Astrocyte (in vitro differentiated cells and primary cell): ENCODE results near the gene MED15. TPM values are rescaled to one million over a fixed set of nuclear protein-coding genes. Genes with fewer than 3 reads are reported as not detected.

Experiments
- DNase-seq: peaks from one replicate; pipeline ENCODE4 v3.0.0-alpha.2; 2010; ENCODE audit warnings: low read depth
- FAIRE-seq: peaks from 2 replicates; lab custom pipeline; 2011; peaks lifted over from hg19 to GRCh38; lab: Jason Lieb, UNC
- H2AFZ ChIP-seq: 2 replicates; pipeline ENCODE4 v1.6.0; 2012; ENCODE audit warnings: low read depth, low read length, inconsistent platforms
- H3K27ac ChIP-seq: 2 replicates; pipeline ENCODE4 v1.5.1; 2011; ENCODE audit warnings: low read depth, low read length, inconsistent platforms
- H3K27me3 ChIP-seq: 2 replicates; pipeline ENCODE4 v1.6.0; 2011; ENCODE audit warnings: low read length, inconsistent platforms; ENCODE audit not compliant: insufficient read depth
- H3K36me3 ChIP-seq: 2 replicates; pipeline ENCODE4 v1.5.1; 2011; ENCODE audit warnings: low read length, inconsistent platforms; ENCODE audit not compliant: insufficient read depth
- H3K4me1 ChIP-seq: 2 replicates; pipeline ENCODE4 v1.5.1; 2011; ENCODE audit warnings: low read length, inconsistent platforms; ENCODE audit not compliant: insufficient read depth
- H3K4me2 ChIP-seq: 2 replicates; pipeline ENCODE4 v1.6.0; 2012; ENCODE audit warnings: low read length, inconsistent platforms
- H3K4me3 ChIP-seq: 2 replicates; pipeline ENCODE4 v1.5.1; 2011; ENCODE audit warnings: low read depth, mild to moderate bottlenecking, low read length, inconsistent platforms; ENCODE audit not compliant: insufficient read depth
- H3K79me2 ChIP-seq: 2 replicates; pipeline ENCODE4 v1.6.0; 2012; ENCODE audit warnings: mild to moderate bottlenecking, low read length, inconsistent platforms; ENCODE audit not compliant: insufficient read depth
- H3K9ac ChIP-seq: 2 replicates; pipeline ENCODE4 v1.6.0; 2012; ENCODE audit warnings: mild to moderate bottlenecking, low read length, inconsistent platforms
- H3K9me3 ChIP-seq: 2 replicates; pipeline ENCODE4 v1.5.1; 2012; ENCODE audit warnings: low read depth, mild to moderate bottlenecking, low read length, inconsistent platforms; ENCODE audit not compliant: insufficient read depth
- H4K20me1 ChIP-seq: 2 replicates; pipeline ENCODE4 v1.6.0; 2012; ENCODE audit warnings: low read length, inconsistent platforms; ENCODE audit not compliant: insufficient read depth
- H3K27ac Mint-ChIP-seq: one replicate; pipeline ENCODE4 v1.8.0; 2021; ENCODE audit warnings: mild to moderate bottlenecking, mixed read lengths; ENCODE audit not compliant: unreplicated experiment
- H3K27me3 Mint-ChIP-seq: one replicate; pipeline ENCODE4 v1.8.0; 2021; ENCODE audit warnings: low read depth, mixed read lengths; ENCODE audit not compliant: unreplicated experiment
- H3K36me3 Mint-ChIP-seq: one replicate; pipeline ENCODE4 v1.8.0; 2021; ENCODE audit warnings: low read depth, mixed read lengths; ENCODE audit not compliant: unreplicated experiment
- H3K4me1 Mint-ChIP-seq: one replicate; pipeline ENCODE4 v1.8.0; 2021; ENCODE audit warnings: low read depth, mixed read lengths; ENCODE audit not compliant: unreplicated experiment
- H3K4me3 Mint-ChIP-seq: one replicate; pipeline ENCODE4 v1.8.0; 2021; ENCODE audit warnings: mild to moderate bottlenecking, moderate library complexity, mixed read lengths; ENCODE audit not compliant: unreplicated experiment
- H3K9me3 Mint-ChIP-seq: one replicate; pipeline ENCODE4 v1.8.0; 2021; ENCODE audit warnings: mild to moderate bottlenecking, mixed read lengths; ENCODE audit not compliant: unreplicated experiment
- EZH2 ChIP-seq: IDR thresholded peaks from 2 replicates; pipeline ENCODE4 v1.6.1; 2012; ENCODE audit warnings: mild to moderate bottlenecking, low read length, inconsistent platforms; ENCODE audit not compliant: insufficient read depth
- total RNA-seq: library from RNA; stranded (reverse); gene quantifications from 2 replicates; pipeline ENCODE4 v1.2.1, GENCODE V29; 2021
- TF ChIP-seq, protein P1 (sequence below): IDR thresholded peaks from 2 replicates; pipeline ENCODE4 v1.5.1; 2011; ENCODE audit warnings: low read depth, mild to moderate bottlenecking, inconsistent platforms, low read length, moderate library complexity; ENCODE audit not compliant: insufficient read depth

The MED15 gene
- total RNA-seq, 1 donor from 2014 or later = 153 TPM

DNA sequence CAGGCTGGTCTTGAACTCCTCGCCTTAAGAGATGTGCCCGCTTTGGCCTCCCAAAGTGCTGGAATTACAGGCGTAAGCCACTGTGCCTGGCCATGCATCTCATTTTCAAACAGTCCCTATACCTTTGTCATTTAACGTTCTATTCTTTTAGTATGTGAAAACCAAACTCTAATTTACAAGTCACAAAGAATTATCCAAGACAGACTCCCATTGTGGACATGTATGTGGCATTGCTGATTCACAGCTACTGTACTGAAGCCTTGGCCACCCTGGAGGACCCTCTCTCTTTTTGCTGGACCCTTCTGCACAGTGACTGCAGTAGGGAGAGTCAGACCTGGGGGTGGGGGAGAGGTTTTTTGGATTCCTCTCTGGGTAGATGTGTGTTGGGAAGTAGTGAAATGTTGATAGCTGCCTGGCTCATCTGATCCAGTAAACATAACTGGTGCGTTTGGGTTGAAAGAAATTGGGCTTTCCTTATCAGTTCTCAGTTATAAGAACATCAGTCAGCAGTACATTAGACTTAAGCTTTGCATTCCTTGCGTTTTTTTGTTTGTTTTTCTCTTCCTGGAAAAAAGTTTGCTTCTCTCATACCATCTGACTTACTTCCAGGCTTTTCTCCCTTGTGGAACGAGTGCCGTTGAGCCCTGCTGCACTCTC is 65.9 kb downstream of the MED15 start:
- H3K4me3 ChIP-seq = no peak overlapping the region
- H2AFZ ChIP-seq = no peak overlapping the region
- no peak overlapping the region for H3K27ac ChIP-seq
- no peaks in the 10 kb centered on the region for H3K27me3 Mint-ChIP-seq
- H3K9ac ChIP-seq = no peak overlapping the region
- no peaks in the 10 kb centered on the region for H3K9me3 Mint-ChIP-seq
- no peak overlapping the region for H3K4me2 ChIP-seq
- peaks cover 25% of the 10 kb centered on the region for H3K4me1 Mint-ChIP-seq
- peaks cover 93% of the 10 kb centered on the region for H4K20me1 ChIP-seq
- no peaks in the 10 kb centered on the region for H3K27me3 ChIP-seq
- DNase-seq (no peak), FAIRE-seq (no peak)
- H3K36me3 Mint-ChIP-seq = peaks cover 20% of the 10 kb centered on the region
- no peak for TF ChIP-seq EZH2
- TF ChIP-seq, protein P1, sequence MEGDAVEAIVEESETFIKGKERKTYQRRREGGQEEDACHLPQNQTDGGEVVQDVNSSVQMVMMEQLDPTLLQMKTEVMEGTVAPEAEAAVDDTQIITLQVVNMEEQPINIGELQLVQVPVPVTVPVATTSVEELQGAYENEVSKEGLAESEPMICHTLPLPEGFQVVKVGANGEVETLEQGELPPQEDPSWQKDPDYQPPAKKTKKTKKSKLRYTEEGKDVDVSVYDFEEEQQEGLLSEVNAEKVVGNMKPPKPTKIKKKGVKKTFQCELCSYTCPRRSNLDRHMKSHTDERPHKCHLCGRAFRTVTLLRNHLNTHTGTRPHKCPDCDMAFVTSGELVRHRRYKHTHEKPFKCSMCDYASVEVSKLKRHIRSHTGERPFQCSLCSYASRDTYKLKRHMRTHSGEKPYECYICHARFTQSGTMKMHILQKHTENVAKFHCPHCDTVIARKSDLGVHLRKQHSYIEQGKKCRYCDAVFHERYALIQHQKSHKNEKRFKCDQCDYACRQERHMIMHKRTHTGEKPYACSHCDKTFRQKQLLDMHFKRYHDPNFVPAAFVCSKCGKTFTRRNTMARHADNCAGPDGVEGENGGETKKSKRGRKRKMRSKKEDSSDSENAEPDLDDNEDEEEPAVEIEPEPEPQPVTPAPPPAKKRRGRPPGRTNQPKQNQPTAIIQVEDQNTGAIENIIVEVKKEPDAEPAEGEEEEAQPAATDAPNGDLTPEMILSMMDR = no peak
- H3K4me3 Mint-ChIP-seq = no peak overlapping the region
- peak overlapping the region; percentile 26 for H3K27ac Mint-ChIP-seq
- peaks cover 72% of the 10 kb centered on the region for H3K79me2 ChIP-seq
- H3K9me3 ChIP-seq = no peaks in the 10 kb centered on the region
- H3K4me1 ChIP-seq = peaks cover 25% of the 10 kb centered on the region
- H3K36me3 ChIP-seq = peaks cover 67% of the 10 kb centered on the region

DNA sequence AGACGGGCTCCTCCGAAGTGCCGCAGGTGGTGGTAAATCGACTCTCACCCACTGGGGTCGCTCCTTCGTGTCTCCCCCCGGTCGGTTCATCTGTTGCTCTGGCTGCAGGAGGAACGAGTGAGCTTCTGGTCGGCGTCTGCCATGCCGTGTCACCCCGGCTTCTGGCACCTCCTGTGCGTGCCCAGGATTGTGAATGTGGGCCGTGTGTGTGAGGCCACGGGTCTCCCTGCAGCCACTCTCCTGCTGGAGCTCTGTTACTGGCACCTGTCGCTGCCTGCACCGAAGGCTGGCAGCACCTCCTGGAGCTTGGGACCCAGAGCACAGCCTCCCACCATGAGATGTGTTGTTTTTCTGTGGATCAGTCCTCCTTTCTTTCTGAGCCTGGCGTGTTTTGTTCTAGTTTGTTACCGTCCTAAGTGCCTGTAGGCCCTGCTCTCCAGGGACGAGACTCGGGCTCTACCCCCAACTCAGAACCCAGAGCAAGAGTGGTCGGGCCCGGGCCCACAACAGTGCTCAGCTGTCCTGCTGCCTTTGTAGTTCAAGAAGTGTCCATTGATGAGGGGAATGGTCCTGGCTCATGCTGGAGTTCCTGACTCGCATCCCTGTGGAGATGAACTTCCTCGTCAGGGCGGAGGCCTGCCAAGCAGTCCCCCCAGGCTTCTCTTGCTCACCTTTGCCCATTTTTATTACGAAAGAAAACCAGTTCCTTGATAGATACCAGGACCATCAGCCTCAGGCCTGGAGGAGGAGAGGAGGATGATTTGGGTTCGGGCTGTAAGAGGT is 66.6 kb downstream of the MED15 start:
- Histone ChIP-seq H3K9ac (no peak overlapping the region), H3K9me3 (no peaks in the 10 kb centered on the region), H3K27me3 (no peaks in the 10 kb centered on the region), H3K27ac (no peak overlapping the region), H4K20me1 (peaks cover 94% of the 10 kb centered on the region), H3K79me2 (peaks cover 78% of the 10 kb centered on the region), H3K36me3 (peaks cover 73% of the 10 kb centered on the region), H3K4me2 (no peak overlapping the region), H2AFZ (no peak overlapping the region), H3K4me1 (peaks cover 18% of the 10 kb centered on the region), H3K4me3 (no peak overlapping the region)
- TF ChIP-seq EZH2 = no peak
- TF ChIP-seq, protein P1 = no peak
- Mint-ChIP-seq H3K27ac (no peak overlapping the region), H3K36me3 (peaks cover 19% of the 10 kb centered on the region), H3K4me3 (no peak overlapping the region), H3K4me1 (peaks cover 18% of the 10 kb centered on the region), H3K27me3 (no peaks in the 10 kb centered on the region), H3K9me3 (no peaks in the 10 kb centered on the region)
- DNase-seq (no peak), FAIRE-seq (no peak)
